HEK293 (cell line): ENCODE data around the gene AGPAT1.

ENCODE experiments used
- CTCF ChIP-seq: fragments of 450-650 bp; formaldehyde crosslinking; IDR thresholded peaks from 2 replicates; pipeline ENCODE4 v1.5.1; 2016; ENCODE audit warnings: missing biosample characterization, missing genetic modification characterization
- KLF9 ChIP-seq: fragments of 450-650 bp; formaldehyde crosslinking; IDR thresholded peaks from 2 replicates; pipeline ENCODE4 v1.5.1; 2016; ENCODE audit warnings: missing biosample characterization, missing genetic modification characterization, low read depth
- PBX3 ChIP-seq: sonication (generic); formaldehyde crosslinking; IDR thresholded peaks from 2 replicates; pipeline ENCODE4 v1.8.1; 2022; ENCODE audit warnings: mild to moderate bottlenecking, moderate library complexity, missing genetic modification reagents
- SETDB1 ChIP-seq: IDR thresholded peaks from one replicate; pipeline ENCODE4 v1.6.1; 2017; ENCODE audit warnings: mild to moderate bottlenecking, low read length, moderate library complexity, mixed read lengths; ENCODE audit not compliant: insufficient read length
- TCF7L2 ChIP-seq: IDR thresholded peaks from 2 replicates; pipeline ENCODE4 v1.6.1; 2011; ENCODE audit warnings: low read depth, mild to moderate bottlenecking, inconsistent platforms, low read length, moderate library complexity, borderline replicate concordance
- TSHZ1 ChIP-seq: fragments of 450-650 bp; formaldehyde crosslinking; IDR thresholded peaks from 2 replicates; pipeline ENCODE4 v1.5.1; 2016; ENCODE audit warnings: missing biosample characterization, missing genetic modification characterization, borderline replicate concordance
- ZNF239 ChIP-seq: fragments of 450-650 bp; formaldehyde crosslinking; IDR thresholded peaks from 2 replicates; pipeline ENCODE4 v1.5.1; 2016; ENCODE audit warnings: missing biosample characterization, missing genetic modification characterization
- ZNF24 ChIP-seq: fragments of 450-650 bp; formaldehyde crosslinking; IDR thresholded peaks from 2 replicates; pipeline ENCODE4 v1.5.1; 2016; ENCODE audit warnings: missing biosample characterization, missing genetic modification characterization
- ZNF26 ChIP-seq: fragments of 450-650 bp; formaldehyde crosslinking; IDR thresholded peaks from 2 replicates; pipeline ENCODE4 v1.5.1; 2016; ENCODE audit warnings: missing biosample characterization, missing genetic modification characterization
- ZNF311 ChIP-seq: fragments of 450-650 bp; formaldehyde crosslinking; IDR thresholded peaks from 2 replicates; pipeline ENCODE4 v1.5.1; 2017; ENCODE audit warnings: missing biosample characterization, missing genetic modification characterization, borderline replicate concordance
- ZNF391 ChIP-seq: fragments of 450-650 bp; formaldehyde crosslinking; IDR thresholded peaks from 2 replicates; pipeline ENCODE4 v1.5.1; 2016; ENCODE audit warnings: low read depth, missing biosample characterization, missing genetic modification characterization, borderline replicate concordance
- ZNF629 ChIP-seq: fragments of 450-650 bp; formaldehyde crosslinking; IDR thresholded peaks from 2 replicates; pipeline ENCODE4 v1.5.1; 2017; ENCODE audit warnings: missing biosample characterization, missing genetic modification characterization
- ZNF76 ChIP-seq: fragments of 450-650 bp; formaldehyde crosslinking; IDR thresholded peaks from 2 replicates; pipeline ENCODE4; 2016; ENCODE audit warnings: low read depth, missing biosample characterization, missing genetic modification characterization, borderline replicate concordance

GRCh38 chr6:32213649-32214048 lies 37.8 kb upstream of the AGPAT1 start:
- TF ChIP-seq ZNF24 (tag by site-specific recombination), result no peak
- no peak for TF ChIP-seq ZNF76 (tag by site-specific recombination)
- TF ChIP-seq SETDB1, result no peak
- TF ChIP-seq CTCF (tag by site-specific recombination), result no peak
- TF ChIP-seq KLF9 (tag by site-specific recombination), result no peak
- TF ChIP-seq ZNF26, result no peak
- no peak for TF ChIP-seq ZNF239
- no peak for TF ChIP-seq PBX3
- no peak for TF ChIP-seq ZNF629
- no peak for TF ChIP-seq ZNF391 (tag by site-specific recombination)
- TF ChIP-seq TCF7L2, result no peak
- no peak for TF ChIP-seq ZNF311 (tag by site-specific recombination)
- no peak for TF ChIP-seq TSHZ1 (tag by site-specific recombination)
